H1 (cell line): ENCODE data around the gene GPR39. TPM values are rescaled to one million over a fixed set of nuclear protein-coding genes. Genes with fewer than 3 reads are reported as not detected.

ENCODE experiments used
- CTCF ChIA-PET: fragments of 300-600 bp; sonication (Branson Sonifier 250); formaldehyde crosslinking; loops from one replicate; lab custom pipeline; 2021; ENCODE audit not compliant: partially characterized antibody; lab: Charles Lee
- POLR2A ChIA-PET: fragments of 300-600 bp; sonication (Branson Sonifier 250); formaldehyde crosslinking; loops from one replicate; lab custom pipeline; 2021; ENCODE audit warnings: inconsistent platforms; ENCODE audit not compliant: partially characterized antibody; lab: Charles Lee
- DNase-seq, 2 experiments: peaks; one replicate each; pipeline versions ENCODE4 v3.0.0 to v3.0.0-alpha.2; 2010 to 2022; ENCODE audit warnings: low spot score in 2 of 2, low read depth in 1 of 2, mixed read lengths in 1 of 2
- FAIRE-seq: peaks from 2 replicates; lab custom pipeline; 2011; peaks lifted over from hg19 to GRCh38; lab: Jason Lieb, UNC
- H2AFZ ChIP-seq: 2 replicates; pipeline ENCODE4 v1.8.1; 2012; ENCODE audit warnings: low read length, inconsistent platforms
- H2AK5ac ChIP-seq: 2 replicates; pipeline ENCODE4 v1.6.1; 2013; ENCODE audit warnings: low read depth, low read length
- H2BK120ac ChIP-seq: replicated peaks from 2 replicates; pipeline ENCODE3; 2013; ENCODE audit warnings: low read depth, low read length, inconsistent platforms
- H2BK12ac ChIP-seq: 2 replicates; pipeline ENCODE4 v1.6.1; 2013; ENCODE audit warnings: low read depth, low read length
- H2BK15ac ChIP-seq: 2 replicates; pipeline ENCODE4 v1.6.1; 2013; ENCODE audit warnings: low read length
- H2BK20ac ChIP-seq: 2 replicates; pipeline ENCODE4 v1.6.1; 2013; ENCODE audit warnings: low read length
- H2BK5ac ChIP-seq: 2 replicates; pipeline ENCODE4 v1.6.1; 2013; ENCODE audit warnings: low read depth, low read length
- H3K14ac ChIP-seq: 2 replicates; pipeline ENCODE4 v1.6.1; 2013; ENCODE audit warnings: inconsistent platforms; ENCODE audit not compliant: insufficient read length
- H3K18ac ChIP-seq: 2 replicates; pipeline ENCODE4 v1.6.1; 2013; ENCODE audit warnings: low read length; ENCODE audit errors: extremely low read depth
- H3K23ac ChIP-seq: 2 replicates; pipeline ENCODE4 v1.6.1; 2013; ENCODE audit warnings: inconsistent platforms; ENCODE audit not compliant: insufficient read length
- H3K23me2 ChIP-seq: 2 replicates; pipeline ENCODE4 v1.6.1; 2013; ENCODE audit warnings: low read depth, low read length
- H3K27ac ChIP-seq: 2 replicates; pipeline ENCODE4 v1.6.1; 2011; ENCODE audit warnings: low read depth, low read length, inconsistent platforms
- H3K27me3 ChIP-seq, 4 experiments: replicated peaks in 1 of 4; 1 replicate in 1 of 4; 2 replicates in 3 of 4; pipeline versions ENCODE4 v1.6.1 to v1.8.1; 2011 to 2013; ENCODE audit warnings: low read length in 3 of 4, mild to moderate bottlenecking in 3 of 4, inconsistent platforms in 2 of 4, mixed read lengths in 2 of 4, moderate library complexity in 1 of 4; ENCODE audit not compliant: control insufficient read depth in 3 of 4, insufficient read depth in 3 of 4; ENCODE audit errors: extremely low read depth in 1 of 4
- H3K36me3 ChIP-seq, 4 experiments: 2 replicates each; pipeline versions ENCODE4 v1.6.1 to v1.8.1; 2011 to 2013; ENCODE audit warnings: mild to moderate bottlenecking in 4 of 4, low read length in 3 of 4, moderate library complexity in 2 of 4, control low read depth in 1 of 4, inconsistent platforms in 1 of 4; ENCODE audit not compliant: insufficient read depth in 4 of 4, control insufficient read depth in 2 of 4
- H3K4ac ChIP-seq: replicated peaks from 2 replicates; pipeline ENCODE3; 2013; ENCODE audit warnings: low read length, low read depth, mixed read lengths, inconsistent platforms; ENCODE audit not compliant: insufficient read length
- H3K4me1 ChIP-seq, 4 experiments: replicated peaks in 1 of 4; 1 replicate in 1 of 4; 2 replicates in 3 of 4; pipeline versions ENCODE4 v1.6.1 to v1.8.1; 2011 to 2013; ENCODE audit warnings: low read length in 3 of 4, inconsistent platforms in 2 of 4, mixed read lengths in 1 of 4; ENCODE audit not compliant: insufficient read depth in 4 of 4, control insufficient read depth in 3 of 4
- H3K4me2 ChIP-seq, 2 experiments: 2 replicates each; pipeline versions ENCODE4 v1.6.1 to v1.8.1; 2011 to 2013; ENCODE audit warnings: low read depth in 2 of 2, low read length in 2 of 2, control low read depth in 1 of 2, inconsistent platforms in 1 of 2, mild to moderate bottlenecking in 1 of 2; ENCODE audit not compliant: insufficient read depth in 1 of 2
- H3K4me3 ChIP-seq, 4 experiments: fragments of 200-600, 300-600 bp in 1 of 4; sonication (generic), shearing (Covaris generic), sonication (Bioruptor Twin) in 1 of 4; 2 replicates each; pipeline versions ENCODE4 v1.5.1 to v1.8.1; 2011 to 2016; ENCODE audit warnings: low read length in 4 of 4, low read depth in 3 of 4, control low read depth in 2 of 4, inconsistent platforms in 2 of 4, mild to moderate bottlenecking in 2 of 4, mixed read lengths in 1 of 4, moderate library complexity in 1 of 4; ENCODE audit not compliant: insufficient read depth in 2 of 4; ENCODE audit errors: extremely low read depth in 1 of 4
- H3K56ac ChIP-seq: replicated peaks from 2 replicates; pipeline ENCODE3; 2013; ENCODE audit warnings: low read depth, mild to moderate bottlenecking, mixed read lengths, low read length, inconsistent platforms; ENCODE audit not compliant: insufficient read length
- H3K79me1 ChIP-seq: 2 replicates; pipeline ENCODE4 v1.6.1; 2013; ENCODE audit warnings: low read depth, low read length, control low read depth
- H3K79me2 ChIP-seq, 2 experiments: 2 replicates each; pipeline versions ENCODE4 v1.6.1 to v1.8.1; 2012 to 2013; ENCODE audit warnings: low read length in 2 of 2, mild to moderate bottlenecking in 2 of 2, inconsistent platforms in 1 of 2; ENCODE audit not compliant: insufficient read depth in 2 of 2, control insufficient read depth in 1 of 2
- H3K9ac ChIP-seq, 4 experiments: replicated peaks in 1 of 4; 1 replicate in 1 of 4; 2 replicates in 3 of 4; pipeline versions ENCODE4 v1.6.1 to v1.8.1; 2011 to 2013; ENCODE audit warnings: low read depth in 3 of 4, low read length in 3 of 4, control low read depth in 2 of 4, mild to moderate bottlenecking in 2 of 4, moderate library complexity in 2 of 4, inconsistent platforms in 1 of 4; ENCODE audit errors: extremely low read depth in 1 of 4
- H3K9me3 ChIP-seq, 2 experiments: 2 replicates each; pipeline versions ENCODE4 v1.6.1 to v1.8.1; 2012 to 2013; ENCODE audit warnings: mild to moderate bottlenecking in 2 of 2, moderate library complexity in 2 of 2, control low read depth in 1 of 2, inconsistent platforms in 1 of 2, low read depth in 1 of 2, low read length in 1 of 2, mixed read lengths in 1 of 2; ENCODE audit not compliant: insufficient read depth in 2 of 2
- H4K20me1 ChIP-seq, 2 experiments: replicated peaks in 1 of 2; 2 replicates each; pipeline versions ENCODE3 to v1.8.1; 2011 to 2013; ENCODE audit warnings: inconsistent platforms in 2 of 2, low read length in 2 of 2, mild to moderate bottlenecking in 1 of 2; ENCODE audit not compliant: insufficient read depth in 2 of 2, control insufficient read depth in 1 of 2
- H4K5ac ChIP-seq: 2 replicates; pipeline ENCODE4 v1.6.1; 2013; ENCODE audit warnings: low read length, low read depth, mixed read lengths, inconsistent platforms; ENCODE audit not compliant: insufficient read length
- H4K8ac ChIP-seq: 2 replicates; pipeline ENCODE4 v1.8.0; 2013; ENCODE audit warnings: mild to moderate bottlenecking, moderate library complexity, low read length, inconsistent platforms; ENCODE audit not compliant: insufficient read depth; ENCODE audit errors: extremely low read depth
- H4K91ac ChIP-seq: replicated peaks from 2 replicates; pipeline ENCODE3; 2013; ENCODE audit warnings: low read length, mixed read lengths, inconsistent platforms; ENCODE audit not compliant: insufficient read length
- BCL11A ChIP-seq, 2 experiments: IDR thresholded peaks; one replicate each; pipeline ENCODE4 v1.6.1; 2011; ENCODE audit warnings: low read depth in 2 of 2, low read length in 2 of 2, mild to moderate bottlenecking in 2 of 2
- CBX8 ChIP-seq: fragments of 300-800, 300-1000 bp; sonication (generic); IDR thresholded peaks from 2 replicates; pipeline ENCODE4 v1.7.1; 2016; ENCODE audit warnings: low read depth, low read length, borderline replicate concordance
- CTBP2 ChIP-seq: IDR thresholded peaks from 2 replicates; pipeline ENCODE4 v1.7.0; 2011; ENCODE audit warnings: borderline replicate concordance, mild to moderate bottlenecking, moderate library complexity, mixed read lengths, low read length; ENCODE audit not compliant: insufficient read depth, insufficient read length
- FOSL1 ChIP-seq: IDR thresholded peaks from 2 replicates; pipeline ENCODE4 v1.6.1; 2011; ENCODE audit warnings: mild to moderate bottlenecking, low read depth, low read length, moderate library complexity; ENCODE audit not compliant: insufficient read depth
- JUND ChIP-seq: IDR thresholded peaks from 2 replicates; pipeline ENCODE4 v1.6.1; 2011; ENCODE audit warnings: mild to moderate bottlenecking, improper control_type of control experiment, low read length
- PHF8 ChIP-seq: fragments of 200-600 bp; sonication (generic); conservative IDR thresholded peaks from 2 replicates; pipeline ENCODE4 v1.7.1; 2012; ENCODE audit warnings: low read depth, mild to moderate bottlenecking, inconsistent platforms, low read length, moderate library complexity
- POLR2A ChIP-seq, 2 experiments: IDR thresholded peaks; 1 replicate in 1 of 2; 2 replicates in 1 of 2; pipeline ENCODE4 v1.6.1; 2011; ENCODE audit warnings: low read depth in 2 of 2, low read length in 2 of 2, mild to moderate bottlenecking in 2 of 2; ENCODE audit errors: control extremely low read depth in 1 of 2
- POU5F1 ChIP-seq: IDR thresholded peaks from 2 replicates; pipeline ENCODE4 v1.6.1; 2011; ENCODE audit warnings: low read depth, mild to moderate bottlenecking, low read length, moderate library complexity
- RFX5 ChIP-seq: IDR thresholded peaks from 2 replicates; pipeline ENCODE4 v1.6.1; 2011; ENCODE audit warnings: low read depth, low read length, improper control_type of control experiment, borderline replicate concordance
- SRF ChIP-seq: IDR thresholded peaks from 2 replicates; pipeline ENCODE4 v1.6.1; 2011; ENCODE audit warnings: mild to moderate bottlenecking, low read depth, low read length, moderate library complexity
- SUZ12 ChIP-seq: fragments of 200-600 bp; sonication (generic); IDR thresholded peaks from 2 replicates; pipeline ENCODE4 v1.6.1; 2012; ENCODE audit warnings: mild to moderate bottlenecking, inconsistent platforms, low read length, moderate library complexity, mixed read lengths
- ZNF274 ChIP-seq: IDR thresholded peaks from 2 replicates; pipeline ENCODE4 v1.7.0; 2012; ENCODE audit warnings: low read length, borderline replicate concordance; ENCODE audit errors: extremely low read depth
- WGBS, 2 experiments: shearing (Covaris generic) in 1 of 2; methylation state at CpG; one replicate each; pipeline versions ENCODE4 v1.1.6 to v1.1.7; 2013 to 2015; ENCODE audit warnings: low lambda C conversion rate in 2 of 2, mixed read lengths in 2 of 2, inconsistent platforms in 1 of 2, low coverage in 1 of 2, missing lambda C conversion rate in 1 of 2; ENCODE audit not compliant: insufficient replicate concordance in 2 of 2, insufficient coverage in 1 of 2, insufficient read length in 1 of 2; ENCODE audit errors: extremely low coverage in 1 of 2, missing lambda C conversion rate in 1 of 2; 5-methylcytosine and 5-hydroxymethylcytosine counted together
- polyA plus RNA-seq, 7 experiments: library from polyadenylated mRNA; depleted of rRNA in 3 of 7; stranded (reverse) in 5 of 7; unstranded in 2 of 7; fragments of >200 nt in 5 of 7; fragments of 200-250 nt in 2 of 7; gene quantifications; 1 replicate in 5 of 7; 2 replicates in 1 of 7; 4 replicates in 1 of 7; pipeline versions ENCODE4 v1.2.1 to v1.2.3, GENCODE V29; 2011 to 2013; ENCODE audit warnings: missing spikeins in 2 of 7, mixed read lengths in 2 of 7
- total RNA-seq: library from RNA; stranded (reverse); fragmentation: NEBNext Ultra II Directional; extraction: Animal tissue kit (Norgen Biotek cat#: 25700); gene quantifications from 2 replicates; pipeline ENCODE4 v1.2.1, GENCODE V29; 2021

Gene GPR39
- total and polyA plus RNA-seq, 2 of the 8 experiments (the other 6 are each of a cell fraction or from before 2014, with no cell fraction given), result 0.63 to 2.7 TPM

DNA sequence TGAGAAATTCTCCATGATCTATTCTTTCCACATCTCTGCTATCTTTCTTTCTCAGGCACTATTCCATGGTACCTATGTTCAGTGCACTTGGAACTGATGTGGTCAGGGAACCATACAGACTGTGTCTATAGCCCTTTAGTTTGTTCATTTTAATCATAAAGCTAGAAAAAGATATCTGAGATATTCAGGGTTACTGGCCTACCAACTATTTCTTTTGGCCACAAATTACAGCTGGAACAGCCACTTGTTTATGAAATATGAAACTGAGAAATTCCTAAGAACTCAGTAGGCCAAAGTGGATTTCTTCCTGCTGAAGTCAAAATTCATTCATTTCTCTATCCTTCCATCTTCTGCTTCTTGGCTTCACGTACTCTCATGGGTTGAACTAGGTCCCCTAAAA is 276.2 kb downstream of the GPR39 start:
- Histone ChIP-seq H3K9me3 (no peaks in the 10 kb centered on the region), H2BK12ac (no peak overlapping the region), H2BK5ac (no peak overlapping the region), H4K91ac (no peak overlapping the region), H3K79me1 (no peaks in the 10 kb centered on the region), H3K4ac (no peak overlapping the region), H3K79me2 (no peaks in the 10 kb centered on the region), H2BK15ac (no peak overlapping the region), H3K9ac (no peak overlapping the region), H3K27me3 (no peaks in the 10 kb centered on the region), H2AFZ (no peak overlapping the region), H2BK120ac (no peak overlapping the region), H3K27ac (no peak overlapping the region), H3K23ac (no peak overlapping the region), H3K18ac (no peak overlapping the region), H3K23me2 (no peaks in the 10 kb centered on the region), H3K14ac (no peak overlapping the region), H3K4me2 (no peak overlapping the region), H4K20me1 (no peaks in the 10 kb centered on the region), H3K4me1 (peaks cover 0 to 5% (median 2%) of the 10 kb centered on the region in 4 experiments; a peak in 2 of 7 replicates), H4K5ac (no peak overlapping the region), H3K36me3 (no peaks in the 10 kb centered on the region), H2AK5ac (no peak overlapping the region), H2BK20ac (no peak overlapping the region), H3K56ac (no peak overlapping the region), H3K4me3 (no peak overlapping the region), H4K8ac (no peak overlapping the region)
- ChIA-PET POLR2A (no interaction called here), CTCF (interaction anchor here (1.1 kb wide), 1 partner anchor 23 kb away, joined by 3 read pairs; the partner anchor contains the start of gene LYPD1)
- WGBS, 2 experiments, result 95% methylated on average over 1 of the region's 1 CpG; no CpG with 5 or more reads in 1 of the 2 experiments
- DNase-seq, result no peak
- no peak for FAIRE-seq
- TF ChIP-seq CBX8, result no peak
- TF ChIP-seq RFX5, result no peak
- TF ChIP-seq POLR2A (IDR thresholded peaks at IDR 0.05; ENCODE audit: control extremely low read depth in 1 of 2, low read depth in 2 of 2, low read length in 2 of 2), result no peak
- no peak for TF ChIP-seq BCL11A (IDR thresholded peaks at IDR 0.05; ENCODE audit: low read depth in 2 of 2, low read length in 2 of 2)
- no peak for TF ChIP-seq FOSL1
- TF ChIP-seq POU5F1, result no peak
- no peak for TF ChIP-seq JUND
- TF ChIP-seq CTBP2, result no peak
- no peak for TF ChIP-seq SRF
- TF ChIP-seq PHF8, result no peak
- TF ChIP-seq SUZ12, result no peak
- TF ChIP-seq ZNF274, result no peak
